OCI-LY3 (cell line): ENCODE results near the gene EIF4G2.

Source experiments
- H2AFZ ChIP-seq: fragments of 200-600, 300-600 bp; shearing (Covaris generic); 2 replicates; pipeline ENCODE4 v1.6.0; 2014; ENCODE audit warnings: antibody characterized with exemption, low read depth, low read length
- H3K27ac ChIP-seq: fragments of 200-600, 300-600 bp; sonication (generic); 2 replicates; pipeline ENCODE4 v1.5.1; 2014; ENCODE audit warnings: mild to moderate bottlenecking, low read length, moderate library complexity, mixed read lengths
- H3K27me3 ChIP-seq: fragments of 200-600, 300-600 bp; sonication (generic); 2 replicates; pipeline ENCODE4 v1.6.1; 2014; ENCODE audit warnings: low read depth, low read length, mixed read lengths
- H3K36me3 ChIP-seq: fragments of 200-600, 300-600 bp; sonication (generic); replicated peaks from 2 replicates; pipeline ENCODE3; 2014; ENCODE audit warnings: low read depth, low read length, mixed read lengths
- H3K4me1 ChIP-seq: fragments of 300-600, 200-600 bp; sonication (generic); 2 replicates; pipeline ENCODE4 v1.6.1; 2014; ENCODE audit warnings: low read length, mixed read lengths
- H3K4me2 ChIP-seq: fragments of 200-600, 300-600 bp; sonication (generic); 2 replicates; pipeline ENCODE4 v1.6.1; 2014; ENCODE audit warnings: low read length, mixed read lengths
- H3K4me3 ChIP-seq: fragments of 300-600, 200-600 bp; sonication (generic); 2 replicates; pipeline ENCODE4 v1.5.1; 2014; ENCODE audit warnings: antibody characterized with exemption, mild to moderate bottlenecking, low read length, moderate library complexity
- H3K79me2 ChIP-seq: fragments of 300-600, 200-600 bp; shearing (Covaris generic); 2 replicates; pipeline ENCODE4 v1.6.1; 2014; ENCODE audit warnings: mild to moderate bottlenecking, low read length, mixed read lengths
- H3K9ac ChIP-seq: fragments of 300-600, 200-600 bp; shearing (Covaris generic); 2 replicates; pipeline ENCODE4 v1.6.0; 2014; ENCODE audit warnings: mild to moderate bottlenecking, low read length, moderate library complexity
- H3K9me3 ChIP-seq: fragments of 200-600, 300-600 bp; shearing (Covaris generic); 2 replicates; pipeline ENCODE4 v1.6.1; 2014; ENCODE audit warnings: low read length, mixed read lengths; ENCODE audit not compliant: insufficient read depth
- H4K20me1 ChIP-seq: fragments of 200-600, 300-600 bp; sonication (generic); 2 replicates; pipeline ENCODE4 v1.6.1; 2016; ENCODE audit warnings: low read length, mixed read lengths; ENCODE audit not compliant: insufficient read depth
- CTCF ChIP-seq: fragments of 200-600, 300-600 bp; sonication (generic); IDR thresholded peaks from 2 replicates; pipeline ENCODE4 v1.5.1; 2014; ENCODE audit warnings: antibody characterized with exemption, low read length, low read depth
- EZH2phosphoT487 ChIP-seq: fragments of 200-600 bp; shearing (Covaris generic); IDR thresholded peaks from 2 replicates; pipeline ENCODE4 v1.6.1; 2018; ENCODE audit warnings: antibody characterized with exemption, mixed run types, low read depth

The EIF4G2 gene

GRCh38 chr11:10797531-10797930 lies 11.2 kb downstream of the EIF4G2 start:
- Histone ChIP-seq H2AFZ (no peak overlapping the region), H3K36me3 (peaks cover 67% of the 10 kb centered on the region), H3K4me2 (no peak overlapping the region), H3K9me3 (no peaks in the 10 kb centered on the region), H3K4me3 (no peak overlapping the region), H3K9ac (no peak overlapping the region), H3K27ac (no peak overlapping the region), H3K79me2 (no peaks in the 10 kb centered on the region), H3K4me1 (peaks cover 6% of the 10 kb centered on the region; the same call in 1 of the 2 replicates), H3K27me3 (no peaks in the 10 kb centered on the region), H4K20me1 (0 out of 2 replicates have a peak, but pooled peaks cover 11% of the 10 kb centered on the region)
- TF ChIP-seq CTCF: no peak
- TF ChIP-seq EZH2phosphoT487: no peak

GRCh38 chr11:10797001-10797400 lies 11.7 kb downstream of the EIF4G2 start:
- peaks cover 62% of the 10 kb centered on the region for H3K36me3 ChIP-seq

GRCh38 chr11:10796191-10796590 lies 12.5 kb downstream of the EIF4G2 start:
- Histone ChIP-seq H2AFZ (no peak overlapping the region), H3K4me2 (no peak overlapping the region), H3K4me1 (peaks cover 9% of the 10 kb centered on the region), H3K9ac (no peak overlapping the region), H3K9me3 (no peaks in the 10 kb centered on the region), H3K27ac (no peak overlapping the region), H3K4me3 (no peak overlapping the region), H3K79me2 (no peaks in the 10 kb centered on the region), H3K36me3 (peaks cover 54% of the 10 kb centered on the region), H4K20me1 (0 out of 2 replicates have a peak, but pooled peaks cover 11% of the 10 kb centered on the region), H3K27me3 (no peaks in the 10 kb centered on the region)
- no peak for TF ChIP-seq EZH2phosphoT487
- no peak for TF ChIP-seq CTCF

More at GRCh38 chr11:10797001-10797400, 11.7 kb downstream of the EIF4G2 start:
- Histone ChIP-seq H3K4me3 (no peak overlapping the region), H3K79me2 (no peaks in the 10 kb centered on the region), H3K27me3 (no peaks in the 10 kb centered on the region), H3K4me2 (no peak overlapping the region), H3K27ac (no peak overlapping the region), H3K9me3 (no peaks in the 10 kb centered on the region), H2AFZ (no peak overlapping the region), H3K9ac (no peak overlapping the region), H3K4me1 (peaks cover 9% of the 10 kb centered on the region), H4K20me1 (0 out of 2 replicates have a peak, but pooled peaks cover 11% of the 10 kb centered on the region)
- no peak for TF ChIP-seq CTCF
- TF ChIP-seq EZH2phosphoT487: no peak

- Histone ChIP-seq H4K20me1 (0 out of 2 replicates have a peak, but pooled peaks cover 11% of the 10 kb centered on the region), H3K9ac (no peak overlapping the region), H3K4me1 (peaks cover 9% of the 10 kb centered on the region), H2AFZ (no peak overlapping the region), H3K36me3 (peaks cover 28% of the 10 kb centered on the region), H3K4me2 (no peak overlapping the region), H3K4me3 (no peak overlapping the region), H3K27ac (no peak overlapping the region), H3K27me3 (no peaks in the 10 kb centered on the region), H3K9me3 (no peaks in the 10 kb centered on the region), H3K79me2 (no peaks in the 10 kb centered on the region)
- no peak for TF ChIP-seq CTCF
- no peak for TF ChIP-seq EZH2phosphoT487
Measured at GRCh38 chr11:10793470-10794255, 15.1 kb downstream of the EIF4G2 start.
